HCT116 (cell line): ENCODE measurements around the gene SAMD15. TPM values are rescaled to one million over a fixed set of nuclear protein-coding genes. Genes with fewer than 3 reads are reported as not detected.
"Not testable (repeated sequence)": the region's sequence is repeated elsewhere in the genome, so short reads cannot be mapped to it uniquely, and the experiment has no call there.

ENCODE experiments used
- ATAC-seq: fragments of 200-7000 bp; cut with Tn5 transposase; 2 replicates; pipeline ENCODE4 v1.9.1; 2020; ENCODE audit warnings: mild to moderate bottlenecking, moderate library complexity
- BruUV-seq: library from RNA; stranded (reverse); fragments of 400-500 nt; replicated peaks from 2 replicates; lab custom pipeline; 2021; lab: Mats Ljungman, UMichigan
- CTCF ChIA-PET: fragments of 300-600 bp; sonication (Branson Sonifier 250); formaldehyde crosslinking; loops from one replicate; lab custom pipeline; 2021; ENCODE audit warnings: antibody characterized with exemption; lab: Charles Lee
- POLR2A ChIA-PET: fragments of 300-600, 350-600 bp; sonication (Branson Sonifier 250); formaldehyde crosslinking; loops from one replicate; lab custom pipeline; 2021; ENCODE audit warnings: antibody characterized with exemption; lab: Charles Lee
- RAD21 ChIA-PET, 2 experiments: fragments of 300-600 bp; sonication (Branson Sonifier 250); formaldehyde crosslinking; loops; one replicate each; lab custom pipeline; 2023; ENCODE audit warnings: low total read pairs in 2 of 2; ENCODE audit not compliant: uncharacterized antibody in 2 of 2, unreplicated experiment in 2 of 2, low non-redundant PET in 1 of 2; lab: Charles Lee
- DNase-seq: peaks from one replicate; pipeline ENCODE4 v3.0.0-alpha.2; 2010; ENCODE audit warnings: low read depth, low spot score
- H2AFZ ChIP-seq: fragments of 200-600 bp; shearing (Covaris generic), sonication (generic); 2 replicates; pipeline ENCODE4 v1.6.1; 2017; ENCODE audit warnings: low read depth, mixed run types, mixed read lengths, antibody characterized with exemption, low read length; ENCODE audit not compliant: poor library complexity, severe bottlenecking
- H3K27ac ChIP-seq: 2 replicates; pipeline ENCODE4 v1.5.1; 2012; ENCODE audit warnings: low read depth, low read length
- H3K27me3 ChIP-seq: fragments of 200-600 bp; sonication (generic); 2 replicates; pipeline ENCODE4 v1.6.1; 2016; ENCODE audit warnings: mixed run types, low read length, mixed read lengths; ENCODE audit not compliant: insufficient read depth
- H3K36me3 ChIP-seq, 2 experiments: fragments of 200-500 bp in 1 of 2; fragments of 200-600 bp in 1 of 2; sonication (Bioruptor generic) in 1 of 2; sonication (generic) in 1 of 2; 2 replicates each; pipeline versions ENCODE4 v1.5.1 to v1.6.1; 2014 to 2016; ENCODE audit warnings: low read length in 2 of 2, inconsistent platforms in 1 of 2, mixed read lengths in 1 of 2, mixed run types in 1 of 2; ENCODE audit not compliant: insufficient read depth in 2 of 2, control insufficient read depth in 1 of 2
- H3K4me1 ChIP-seq, 2 experiments: fragments of 200-600 bp in 1 of 2; sonication (generic) in 1 of 2; 2 replicates each; pipeline versions ENCODE4 v1.5.1 to v1.6.1; 2012 to 2017; ENCODE audit warnings: low read length in 2 of 2, inconsistent platforms in 1 of 2, mild to moderate bottlenecking in 1 of 2, mixed read lengths in 1 of 2, mixed run types in 1 of 2, moderate library complexity in 1 of 2; ENCODE audit not compliant: insufficient read depth in 2 of 2, control insufficient read depth in 1 of 2
- H3K4me2 ChIP-seq: fragments of 200-600 bp; sonication (generic); 2 replicates; pipeline ENCODE4 v1.6.1; 2017; ENCODE audit warnings: mixed run types, low read length, mixed read lengths
- H3K4me3 ChIP-seq, 2 experiments: fragments of 200-600 bp in 1 of 2; sonication (generic) in 1 of 2; replicated peaks in 1 of 2; 2 replicates each; pipeline ENCODE4 v1.5.1; 2011 to 2016; ENCODE audit warnings: low read length in 2 of 2, control low read depth in 1 of 2, low read depth in 1 of 2, mild to moderate bottlenecking in 1 of 2, mixed read lengths in 1 of 2, mixed run types in 1 of 2
- H3K79me2 ChIP-seq: fragments of 200-600 bp; sonication (generic); 2 replicates; pipeline ENCODE4 v1.6.1; 2017; ENCODE audit warnings: mild to moderate bottlenecking, mixed run types, low read length, moderate library complexity, mixed read lengths; ENCODE audit not compliant: insufficient read depth
- H3K9ac ChIP-seq: fragments of 200-600 bp; sonication (generic); 2 replicates; pipeline ENCODE4 v1.6.1; 2016; ENCODE audit warnings: low read length, mixed read lengths
- H3K9me2 ChIP-seq: fragments of 200-600 bp; sonication (generic), shearing (Covaris generic); 2 replicates; pipeline ENCODE4 v1.6.1; 2017; ENCODE audit warnings: mixed run types, mild to moderate bottlenecking, moderate library complexity; ENCODE audit not compliant: insufficient read depth
- H3K9me3 ChIP-seq, 2 experiments: fragments of 200-500 bp in 1 of 2; fragments of 200-600 bp in 1 of 2; sonication (Bioruptor generic) in 1 of 2; sonication (generic) in 1 of 2; 2 replicates each; pipeline ENCODE4 v1.6.1; 2014 to 2017; ENCODE audit warnings: low read length in 2 of 2, mixed read lengths in 2 of 2, inconsistent platforms in 1 of 2, low read depth in 1 of 2, mild to moderate bottlenecking in 1 of 2, mixed run types in 1 of 2, moderate library complexity in 1 of 2; ENCODE audit not compliant: control insufficient read depth in 1 of 2, insufficient read depth in 1 of 2
- H4K20me1 ChIP-seq: fragments of 200-600 bp; sonication (generic), shearing (Covaris generic); 2 replicates; pipeline ENCODE4 v1.6.1; 2017; ENCODE audit warnings: mixed run types, mild to moderate bottlenecking, moderate library complexity; ENCODE audit not compliant: insufficient read depth
- CEBPB ChIP-seq: IDR thresholded peaks from 2 replicates; pipeline ENCODE4 v1.6.1; 2012; ENCODE audit warnings: low read depth
- ELF1 ChIP-seq: IDR thresholded peaks from 2 replicates; pipeline ENCODE4 v1.6.1; 2012; ENCODE audit warnings: low read depth, borderline replicate concordance
- MAX ChIP-seq: IDR thresholded peaks from 2 replicates; pipeline ENCODE4 v1.6.1; 2012
- POLR2A ChIP-seq: IDR thresholded peaks from 2 replicates; pipeline ENCODE4 v1.7.0; 2011; ENCODE audit warnings: borderline replicate concordance; ENCODE audit not compliant: insufficient read depth, insufficient read length; ENCODE audit errors: extremely low read depth
- RAD21 ChIP-seq: IDR thresholded peaks from 2 replicates; pipeline ENCODE4 v1.6.1; 2012; ENCODE audit warnings: low read depth, mild to moderate bottlenecking
- SIN3A ChIP-seq: IDR thresholded peaks from 2 replicates; pipeline ENCODE4 v1.6.1; 2012; ENCODE audit warnings: low read depth
- SRF ChIP-seq: IDR thresholded peaks from 2 replicates; pipeline ENCODE4 v1.6.1; 2012; ENCODE audit warnings: low read depth
- intact Hi-C: fragments of 100-400 bp; cut with micrococcal nuclease; formaldehyde crosslinking; loops from 2 replicates; pipeline ENCODE4 v1.10.0; 2022
- total RNA-seq: library from RNA; stranded (reverse); gene quantifications from one replicate; pipeline ENCODE4 v1.2.1, GENCODE V29; 2021; ENCODE audit not compliant: unreplicated experiment

The SAMD15 gene
- total RNA-seq, 1 experiment from 2014 or later: 1.9 TPM

DNA sequence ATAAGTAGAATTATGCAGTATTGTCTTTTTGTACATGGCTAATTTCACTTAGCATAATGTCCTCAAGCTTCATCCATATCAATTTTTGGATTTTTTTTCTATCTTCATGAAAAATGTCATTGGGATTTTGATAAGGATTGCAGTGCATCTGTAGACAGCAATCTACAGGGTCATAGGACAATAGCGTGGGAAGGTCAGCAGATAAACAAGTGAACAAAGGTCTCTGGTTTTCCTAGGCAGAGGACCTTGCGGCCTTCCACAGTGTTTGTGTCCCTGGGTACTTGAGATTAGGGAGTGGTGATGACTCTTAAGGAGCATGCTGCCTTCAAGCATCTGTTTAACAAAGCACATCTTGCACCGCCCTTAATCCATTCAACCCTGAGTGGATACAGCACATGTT, 38.9 kb downstream of the SAMD15 start:
- H3K27me3 ChIP-seq, H3K9me2 ChIP-seq, H3K36me3 ChIP-seq, H3K27ac ChIP-seq, H3K4me2 ChIP-seq, BruUV-seq, H3K79me2 ChIP-seq, H3K9ac ChIP-seq, H2AFZ ChIP-seq, H3K4me3 ChIP-seq, POLR2A ChIA-PET, H4K20me1 ChIP-seq, DNase-seq, CTCF ChIA-PET, ATAC-seq, RAD21 ChIA-PET, intact Hi-C loops, H3K4me1 ChIP-seq, H3K9me3 ChIP-seq: not testable (repeated sequence)

DNA sequence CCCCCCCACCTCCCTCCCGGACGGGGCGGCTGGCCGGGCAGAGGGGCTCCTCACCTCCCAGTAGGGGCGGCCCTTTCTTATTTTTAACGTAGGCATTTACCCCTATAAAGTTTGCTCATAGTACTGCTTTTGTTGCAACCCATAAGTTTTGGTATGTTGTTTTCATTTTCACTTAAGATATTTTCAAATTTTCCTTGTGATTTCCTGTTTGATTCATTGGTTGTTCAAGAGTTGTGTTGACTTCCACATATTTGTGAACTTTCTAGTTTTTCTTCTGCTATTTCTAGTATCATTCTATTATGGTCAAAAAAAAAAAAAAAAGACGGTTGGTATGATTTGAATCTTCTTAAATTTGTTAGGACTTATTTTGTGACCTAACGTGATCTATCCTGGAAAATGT, 39.7 kb downstream of the SAMD15 start:
- Histone ChIP-seq H3K4me2 (no peak overlapping the region), H3K9me3 (no peaks in the 10 kb centered on the region; a peak in 1 of 4 replicates), H3K4me1 (no peaks in the 10 kb centered on the region), H3K79me2 (no peaks in the 10 kb centered on the region), H3K4me3 (no peak overlapping the region), H3K9ac (no peak overlapping the region), H2AFZ (no peak overlapping the region), H3K36me3 (no peaks in the 10 kb centered on the region), H3K27me3 (no peaks in the 10 kb centered on the region), H4K20me1 (no peaks in the 10 kb centered on the region), H3K27ac (no peak overlapping the region), H3K9me2 (no peaks in the 10 kb centered on the region)
- no peak for DNase-seq
- RAD21 ChIA-PET: no interaction called here
- no TSS peak for BruUV-seq
- no peak for TF ChIP-seq SRF
- TF ChIP-seq SIN3A: no peak
- intact Hi-C loops: no loop called here
- CTCF ChIA-PET: no interaction called here
- POLR2A ChIA-PET: no interaction called here
- no peak for ATAC-seq

GRCh38 chr14:77421201-77421600, 44.0 kb downstream of the SAMD15 start:
- Histone ChIP-seq H3K9me3 (no peaks in the 10 kb centered on the region; a peak in 1 of 4 replicates), H3K27ac (no peak overlapping the region), H4K20me1 (no peaks in the 10 kb centered on the region), H2AFZ (no peak overlapping the region), H3K9me2 (no peaks in the 10 kb centered on the region), H3K27me3 (no peaks in the 10 kb centered on the region), H3K79me2 (no peaks in the 10 kb centered on the region), H3K36me3 (peaks cover 3 to 14% of the 10 kb centered on the region in 2 experiments; a peak in 3 of 4 replicates), H3K9ac (no peak overlapping the region), H3K4me1 (no peaks in the 10 kb centered on the region), H3K4me3 (no peak overlapping the region), H3K4me2 (no peak overlapping the region)
- ChIA-PET RAD21 (no interaction called here), POLR2A (no interaction called here), CTCF (no interaction called here)
- BruUV-seq: no TSS peak
- intact Hi-C loops: no loop called here
- no peak for ATAC-seq
- TF ChIP-seq CEBPB: no peak
- TF ChIP-seq POLR2A: no peak
- TF ChIP-seq RAD21: no peak
- no peak for TF ChIP-seq MAX
- TF ChIP-seq ELF1: no peak
- DNase-seq: no peak
